HG03066 (cell line): ENCODE measurements around the gene PLCB1.

Experiments used
- ATAC-seq: cut with Tn5 transposase; IDR thresholded peaks from one replicate; pipeline ENCODE4 v1.9.1; 2021; ENCODE audit warnings: low read depth; ENCODE audit not compliant: unreplicated experiment

PLCB1 gene

DNA sequence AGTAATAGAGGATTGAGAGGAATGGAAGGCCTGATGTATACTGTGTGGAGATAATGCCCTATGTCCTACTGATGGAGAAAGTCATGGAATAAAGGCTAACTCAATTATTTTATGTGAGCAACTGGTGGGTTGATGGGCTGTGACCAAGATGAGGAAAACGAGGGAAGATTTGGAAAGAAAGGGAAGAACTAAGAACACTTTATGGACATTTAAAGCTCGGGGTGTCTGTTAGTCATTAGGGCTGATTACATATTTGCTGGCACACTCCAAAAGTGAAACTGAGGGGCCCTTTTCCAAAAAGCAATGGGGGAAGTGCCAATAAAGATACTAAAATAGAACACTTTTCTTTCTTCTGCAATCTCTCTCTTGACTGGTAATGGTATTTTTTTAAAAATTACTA lies 439.5 kb downstream of the PLCB1 start:
- no peak for ATAC-seq

DNA sequence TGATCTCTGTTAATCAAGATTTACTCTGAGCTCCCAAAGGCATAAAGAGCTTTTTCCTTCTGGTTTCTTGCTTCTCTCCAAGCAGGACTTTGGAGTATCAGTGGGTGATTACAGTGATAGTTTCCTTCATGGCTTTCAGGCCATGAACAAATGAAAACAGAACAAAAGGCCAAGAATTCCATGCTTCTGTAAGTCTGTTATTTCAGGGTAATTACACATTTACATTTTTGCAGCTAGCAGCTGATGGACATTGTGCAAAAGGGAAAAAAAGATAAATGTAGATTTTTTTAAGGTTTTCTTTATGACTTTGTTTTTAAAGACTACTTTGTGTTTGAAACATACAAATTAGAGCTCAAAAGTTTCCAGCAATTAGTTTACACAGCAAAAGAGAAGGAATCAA lies 441.6 kb downstream of the PLCB1 start:
- no peak for ATAC-seq

DNA sequence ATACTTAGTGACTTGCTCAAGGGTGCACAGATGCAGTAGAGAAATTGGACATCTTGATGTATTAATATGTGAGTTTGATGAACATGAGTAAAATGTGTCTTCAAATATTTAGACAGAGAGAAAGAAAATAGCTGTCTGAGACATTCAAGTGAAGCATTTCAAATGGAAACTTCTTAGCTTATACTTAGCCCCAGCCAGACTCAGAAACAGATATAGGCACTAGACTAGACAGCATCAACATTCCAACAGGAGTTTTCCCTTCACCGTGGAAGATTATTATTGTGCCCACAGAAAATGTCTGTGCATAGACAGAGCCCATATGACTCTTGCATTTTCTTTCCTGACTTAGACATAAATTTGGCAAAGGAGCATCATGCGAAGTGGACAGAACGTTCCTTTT lies 443.0 kb downstream of the PLCB1 start:
- no peak for ATAC-seq

DNA sequence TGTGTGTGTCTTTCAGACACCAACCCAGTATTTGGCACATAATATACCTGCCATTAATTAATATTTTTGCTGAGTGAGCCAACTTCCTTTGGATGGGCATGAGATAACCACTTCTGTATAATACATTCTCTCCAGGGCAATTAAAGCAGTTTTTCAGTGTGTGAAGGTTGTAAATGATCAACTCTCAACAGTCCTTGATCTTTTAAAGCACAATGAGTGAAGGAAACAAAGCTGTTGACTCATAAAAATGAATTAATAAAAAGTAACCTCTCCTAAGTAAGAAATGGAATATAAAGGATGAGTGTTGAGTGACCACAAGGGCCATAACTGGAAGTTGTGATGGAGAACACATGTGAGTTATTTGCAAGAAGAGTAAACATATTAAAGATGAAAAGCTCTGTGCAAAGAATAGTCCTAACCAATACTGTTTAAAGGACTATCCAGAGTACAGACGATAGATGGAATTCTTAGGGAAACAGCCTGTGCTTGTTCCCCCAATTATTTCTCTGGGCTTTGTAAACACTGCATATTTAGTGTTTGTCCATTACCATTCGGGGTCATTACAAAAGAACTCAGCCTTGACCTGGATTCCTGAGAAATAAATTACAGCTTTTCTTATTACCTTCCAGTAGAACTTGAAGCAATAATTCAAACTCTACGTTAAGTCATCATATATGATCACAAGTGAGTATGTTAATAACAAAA lies 446.2 kb downstream of the PLCB1 start:
- no peak for ATAC-seq

DNA sequence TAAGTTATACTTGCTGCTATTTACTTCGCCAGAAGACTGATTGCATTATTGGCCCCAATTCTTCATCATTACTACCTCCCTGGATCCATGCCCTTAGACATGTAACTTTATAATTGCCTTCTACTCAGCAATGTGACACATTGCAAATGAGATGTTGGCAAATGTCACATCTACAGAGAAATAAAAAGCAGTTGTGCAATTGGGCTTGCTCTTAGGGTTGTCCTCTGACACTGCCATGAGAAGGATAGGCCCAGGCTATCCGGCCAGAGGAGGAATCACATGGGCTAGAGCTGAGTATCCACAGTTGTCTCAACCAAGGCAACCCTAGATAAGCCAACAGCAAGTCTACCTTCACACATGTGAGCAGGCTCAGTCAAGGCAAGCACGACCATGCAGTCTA lies 447.0 kb downstream of the PLCB1 start:
- ATAC-seq = no peak

DNA sequence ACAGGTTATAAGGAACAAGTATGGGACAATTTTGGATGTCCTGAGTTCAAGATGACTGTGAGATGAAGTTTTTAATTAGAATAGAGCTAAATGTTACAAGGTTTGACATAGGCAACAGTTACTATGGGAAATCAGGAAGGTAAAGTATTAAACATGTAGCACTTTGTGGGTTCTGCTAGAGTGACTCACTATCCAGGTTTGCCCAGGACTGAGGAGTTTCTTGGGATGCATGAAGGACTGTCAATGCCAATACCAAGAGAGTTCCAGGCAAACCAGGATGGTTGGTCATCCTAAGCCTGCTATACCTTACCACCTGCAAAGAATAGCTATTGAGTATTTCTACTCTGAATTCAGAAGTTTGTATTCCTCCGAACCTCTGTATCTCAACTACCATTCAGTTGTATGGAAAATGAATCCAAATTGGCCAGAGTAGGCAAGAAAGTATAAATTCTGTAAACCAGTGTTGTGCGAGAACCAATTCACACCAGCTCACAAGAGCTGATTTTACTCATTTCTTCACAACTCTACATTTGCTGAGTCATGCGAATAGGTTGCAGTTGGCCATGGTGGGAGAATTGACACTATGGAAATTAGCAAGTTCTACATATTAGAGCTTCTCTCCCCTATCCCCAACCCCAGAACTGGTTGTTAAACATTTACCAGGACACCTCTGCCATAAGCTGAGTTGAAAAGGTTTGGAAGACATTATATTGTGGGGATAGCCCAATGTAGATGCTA lies 449.5 kb downstream of the PLCB1 start:
- no peak for ATAC-seq

DNA sequence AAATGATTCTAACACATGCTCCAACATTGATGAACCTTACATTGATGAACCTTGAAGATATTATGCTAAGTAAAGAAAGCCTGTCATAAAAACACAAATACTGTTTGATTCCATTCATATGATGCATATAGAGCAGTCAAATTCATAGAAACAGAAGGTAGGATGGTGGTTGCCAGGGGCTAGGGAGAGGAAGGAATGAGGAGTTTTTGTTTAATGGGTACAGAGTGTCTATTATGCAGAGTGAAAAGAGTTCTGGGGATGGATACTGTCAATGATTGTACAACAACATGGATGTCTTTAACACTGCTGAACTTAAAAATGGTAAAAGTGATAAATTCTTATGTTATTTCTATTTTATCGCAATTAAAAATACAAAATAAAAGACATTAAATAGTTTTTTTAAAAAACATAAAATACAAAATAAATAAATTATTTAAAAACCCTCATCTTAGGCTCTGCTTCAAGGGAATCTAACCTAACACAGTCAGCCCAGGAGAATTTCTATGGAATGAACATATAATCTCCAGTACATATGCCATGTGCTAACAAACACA lies 451.0 kb downstream of the PLCB1 start:
- no peak for ATAC-seq

DNA sequence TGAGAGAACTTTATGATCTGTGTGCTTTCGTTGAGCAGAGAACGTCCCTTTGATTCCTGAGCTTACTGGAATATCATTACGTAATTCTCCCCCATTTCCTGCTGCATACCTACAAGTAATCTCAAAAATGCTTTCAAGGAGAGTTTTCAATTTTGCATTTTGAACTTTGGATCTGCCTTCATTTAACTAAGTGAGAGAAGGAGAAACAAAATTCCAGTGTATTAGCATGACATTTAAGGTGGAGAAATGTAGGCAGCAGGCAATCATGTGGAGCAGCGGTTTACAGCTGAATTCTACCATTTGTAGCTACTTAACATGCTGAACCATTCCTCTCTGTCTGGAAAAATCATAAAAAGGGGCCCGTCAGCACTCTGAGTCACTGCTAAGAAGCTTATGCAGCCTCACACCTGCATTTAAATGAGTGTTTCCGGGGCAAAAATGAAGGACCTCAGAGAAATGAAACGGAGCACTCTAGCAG lies 451.5 kb downstream of the PLCB1 start:
- no peak for ATAC-seq

DNA sequence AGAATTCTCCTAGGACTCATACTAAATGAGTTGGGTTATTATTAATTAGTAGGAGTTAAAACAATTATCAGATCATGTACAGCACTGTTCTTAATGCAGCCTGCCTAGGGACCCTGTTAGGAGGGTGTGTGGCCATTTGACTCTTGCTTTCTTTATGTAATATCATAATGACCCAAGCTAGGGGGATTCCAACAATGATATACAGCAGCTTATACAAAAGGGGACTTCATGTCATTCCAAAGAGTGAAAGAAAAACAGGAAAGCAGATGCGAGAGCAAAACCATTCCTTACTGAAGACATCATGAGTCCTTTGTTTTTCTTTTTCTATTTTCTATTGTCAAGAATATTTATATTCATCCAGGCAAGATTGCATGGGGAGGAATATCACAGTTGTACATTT lies 455.2 kb downstream of the PLCB1 start:
- no peak for ATAC-seq

DNA sequence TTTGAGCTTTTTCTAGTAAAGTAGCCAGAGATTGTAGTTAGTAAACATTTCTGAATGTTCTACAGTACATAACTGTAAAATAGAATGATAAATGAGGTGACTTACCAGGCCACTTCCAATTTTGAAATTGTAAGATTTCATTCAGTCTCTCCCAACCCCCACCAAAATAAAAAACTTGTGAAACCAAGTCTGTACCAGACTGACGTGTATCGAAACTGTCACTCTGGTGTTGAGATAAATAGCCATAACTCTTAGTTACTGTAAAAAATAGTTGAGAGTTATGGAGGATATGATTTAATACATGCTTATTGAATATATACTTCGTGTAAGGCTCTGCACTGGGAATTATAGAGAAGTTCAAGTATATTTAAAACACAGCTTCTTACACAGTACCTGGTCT lies 455.7 kb downstream of the PLCB1 start:
- ATAC-seq = no peak

DNA sequence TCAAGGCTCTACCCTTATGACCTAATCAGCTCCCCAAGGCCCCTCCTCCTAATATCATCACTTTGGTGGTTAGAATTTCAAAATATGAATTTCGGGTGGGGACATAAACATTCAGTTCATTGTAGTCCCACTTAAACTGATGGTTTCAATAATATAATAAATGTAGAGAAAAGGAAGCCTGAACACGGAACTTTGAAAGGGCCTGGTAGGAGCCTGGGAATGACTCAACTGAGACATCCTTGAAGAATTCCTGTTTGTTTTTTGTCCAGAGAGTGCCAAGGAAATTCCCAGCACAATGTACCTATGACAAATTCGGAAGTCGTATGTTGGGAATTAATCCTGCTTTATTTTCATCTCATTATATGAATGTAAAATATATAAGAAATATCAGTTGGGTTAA lies 457.9 kb downstream of the PLCB1 start:
- no peak for ATAC-seq

DNA sequence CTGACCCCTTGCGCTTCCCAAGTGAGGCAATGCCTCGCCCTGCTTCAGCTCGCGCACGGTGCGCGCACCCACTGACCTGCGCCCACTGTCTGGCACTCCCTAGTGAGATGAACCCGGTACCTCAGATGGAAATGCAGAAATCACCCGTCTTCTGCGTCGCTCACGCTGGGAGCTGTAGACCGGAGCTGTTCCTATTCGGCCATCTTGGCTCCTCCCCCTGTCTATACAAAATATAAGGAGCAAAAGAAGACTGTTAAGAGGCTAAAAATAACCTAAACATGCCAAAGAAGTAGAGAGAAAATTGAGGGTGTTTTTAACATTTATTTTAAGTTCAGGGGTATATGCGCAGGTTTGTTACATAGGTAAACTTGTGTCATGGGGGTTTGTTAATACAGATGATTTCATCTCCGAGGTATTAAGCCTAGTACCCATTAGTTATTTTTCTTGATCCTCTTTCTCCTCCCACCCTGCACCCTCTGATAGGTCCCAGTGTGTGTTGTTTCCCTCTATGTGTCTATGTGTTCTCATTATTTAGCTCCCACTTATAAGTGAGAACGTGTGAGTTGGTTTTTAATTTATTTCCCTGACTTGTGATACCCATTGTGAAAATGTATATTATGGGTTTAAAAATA lies 469.0 kb downstream of the PLCB1 start:
- ATAC-seq = peak; percentile 3

DNA sequence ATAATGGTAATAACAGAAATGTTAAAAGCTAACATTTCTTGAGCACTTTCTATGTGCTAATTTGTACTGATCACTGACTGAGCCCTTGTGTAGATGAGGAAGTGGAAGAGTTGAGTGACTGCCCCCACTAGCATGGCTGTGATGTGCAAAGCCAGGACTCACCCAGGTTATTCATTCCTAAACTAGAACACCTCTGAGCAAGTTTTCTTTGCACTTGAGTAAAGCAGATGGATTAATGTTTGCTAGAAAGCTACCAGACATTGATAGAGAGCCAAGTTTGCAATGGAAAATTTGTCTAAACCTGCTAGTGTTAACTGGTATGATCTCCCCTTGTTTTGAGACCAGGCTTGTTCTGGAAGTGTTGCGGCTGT lies 469.5 kb downstream of the PLCB1 start:
- peak; percentile 87 for ATAC-seq

DNA sequence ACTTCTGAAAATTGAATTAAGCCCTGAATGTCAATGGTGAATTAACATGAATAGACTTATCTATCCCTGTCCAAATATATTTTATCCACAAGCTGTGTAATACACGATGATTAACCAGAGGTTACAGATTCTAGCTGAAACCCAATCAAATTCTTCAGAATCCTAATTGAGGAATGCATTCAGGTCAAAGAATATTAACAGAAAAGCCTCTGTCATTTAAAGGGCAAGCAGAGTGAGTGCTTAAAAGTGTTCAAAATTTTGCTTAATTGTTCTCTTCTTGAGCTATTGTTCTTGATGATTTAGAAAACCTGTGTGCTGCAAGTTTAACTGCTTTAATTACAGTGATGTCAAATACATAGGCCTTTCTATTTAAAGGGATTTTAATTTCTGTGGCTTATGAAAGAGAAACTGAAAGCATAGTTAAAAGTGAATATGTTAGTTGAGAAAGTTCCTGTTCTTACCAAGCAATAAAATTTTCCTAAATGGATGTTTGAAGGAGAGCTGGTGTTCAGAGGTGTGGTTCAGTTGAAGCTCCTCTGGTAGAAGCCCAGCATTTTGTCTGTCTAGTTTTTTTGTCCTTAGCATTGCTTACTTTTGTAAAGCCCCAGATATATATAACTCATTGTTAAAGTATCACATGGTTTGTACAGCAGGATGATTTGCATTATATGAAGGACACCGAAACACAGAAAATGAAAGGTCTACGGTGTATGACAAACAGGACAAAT lies 470.5 kb downstream of the PLCB1 start:
- peak; percentile 67 for ATAC-seq

DNA sequence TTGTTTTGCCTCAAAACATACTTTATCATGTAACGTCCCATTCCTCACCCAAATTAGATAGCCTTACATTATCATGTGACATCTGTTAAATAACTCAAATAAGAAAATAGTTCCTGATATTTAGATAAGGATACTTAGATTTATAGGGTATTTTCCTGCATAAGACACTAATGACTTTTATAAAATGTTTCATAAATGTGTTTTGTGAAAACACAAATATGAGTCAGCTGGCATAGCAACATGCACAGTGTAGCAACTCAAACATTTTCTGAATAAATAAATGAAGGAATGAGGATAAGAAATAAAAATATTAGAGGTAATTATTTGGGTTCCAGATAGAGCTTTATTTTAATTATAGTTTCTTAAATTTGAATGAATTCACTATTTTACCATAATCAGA lies 476.4 kb downstream of the PLCB1 start:
- no peak for ATAC-seq

DNA sequence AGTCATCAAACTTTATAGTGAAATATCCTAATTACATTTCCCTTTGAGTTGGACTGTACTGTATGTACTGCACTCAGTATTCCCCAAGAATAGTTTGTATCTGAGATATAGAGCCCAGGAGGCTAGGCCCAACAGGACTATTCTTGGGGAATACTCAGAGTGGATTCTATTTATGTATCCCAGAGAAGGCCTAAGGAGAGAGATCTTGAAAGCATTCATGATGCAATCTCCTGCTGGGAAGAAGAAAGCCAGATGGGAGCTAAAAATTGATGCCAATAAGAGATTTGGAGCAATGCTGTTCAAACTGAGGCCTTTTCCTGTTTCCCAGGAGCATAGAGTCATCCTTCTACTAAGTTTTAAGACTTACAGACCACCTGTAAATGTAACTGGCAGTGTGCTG lies 484.7 kb downstream of the PLCB1 start:
- ATAC-seq = no peak

DNA sequence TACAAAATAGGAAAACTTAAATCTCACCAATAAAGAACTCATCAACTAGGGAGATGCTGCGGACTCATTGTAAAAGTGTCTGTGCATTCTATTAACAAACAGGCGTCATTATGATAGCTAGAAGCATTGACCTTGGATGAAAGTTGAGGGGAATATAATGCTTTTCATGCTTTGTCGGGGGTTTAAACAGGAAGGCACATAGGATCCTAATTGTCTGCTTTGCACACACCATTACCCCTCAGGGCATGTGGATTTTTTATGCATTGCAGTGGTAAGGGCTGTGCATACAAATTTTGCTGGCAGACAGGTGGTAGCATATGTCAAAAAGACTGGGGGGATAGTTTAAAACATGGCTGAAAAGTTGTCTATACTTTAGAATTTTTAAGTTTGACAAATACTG lies 488.9 kb downstream of the PLCB1 start:
- no peak for ATAC-seq

DNA sequence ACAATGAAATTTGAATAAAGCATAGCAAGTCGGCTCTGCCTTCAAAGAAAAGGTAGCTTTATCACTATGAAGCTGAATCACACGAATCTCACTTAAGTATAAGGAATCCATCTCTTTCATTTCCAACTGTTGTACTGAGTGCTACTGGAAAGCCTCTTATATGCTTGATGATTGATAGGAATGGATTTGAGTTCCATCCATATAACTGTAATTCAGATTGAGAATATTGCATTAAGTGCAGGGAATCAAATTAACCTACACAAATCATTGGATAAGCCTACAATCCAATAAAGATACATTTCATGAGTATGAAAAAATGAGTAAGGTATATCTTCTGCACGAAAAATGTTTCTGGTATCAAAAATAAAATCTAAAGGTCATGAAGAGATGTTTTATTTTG lies 492.0 kb downstream of the PLCB1 start:
- ATAC-seq = no peak

DNA sequence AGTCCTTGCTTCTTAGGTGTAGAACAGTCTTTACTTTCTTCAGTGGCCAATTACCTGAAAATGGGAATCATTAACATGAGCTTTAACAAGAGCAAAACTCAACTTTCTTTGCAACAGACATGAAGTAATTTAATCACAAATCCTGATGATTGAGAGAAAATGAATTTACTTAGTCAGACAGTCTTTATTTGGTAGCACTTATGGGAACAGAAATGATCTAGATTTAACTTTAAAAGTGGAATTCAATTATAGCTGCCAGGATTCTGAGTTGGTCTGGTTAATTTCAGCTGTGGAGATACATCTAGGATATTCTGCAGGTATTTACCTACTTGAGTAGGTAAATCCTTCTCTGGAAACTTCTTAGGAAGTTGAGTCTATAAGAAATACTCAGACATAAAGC lies 492.6 kb downstream of the PLCB1 start:
- no peak for ATAC-seq

DNA sequence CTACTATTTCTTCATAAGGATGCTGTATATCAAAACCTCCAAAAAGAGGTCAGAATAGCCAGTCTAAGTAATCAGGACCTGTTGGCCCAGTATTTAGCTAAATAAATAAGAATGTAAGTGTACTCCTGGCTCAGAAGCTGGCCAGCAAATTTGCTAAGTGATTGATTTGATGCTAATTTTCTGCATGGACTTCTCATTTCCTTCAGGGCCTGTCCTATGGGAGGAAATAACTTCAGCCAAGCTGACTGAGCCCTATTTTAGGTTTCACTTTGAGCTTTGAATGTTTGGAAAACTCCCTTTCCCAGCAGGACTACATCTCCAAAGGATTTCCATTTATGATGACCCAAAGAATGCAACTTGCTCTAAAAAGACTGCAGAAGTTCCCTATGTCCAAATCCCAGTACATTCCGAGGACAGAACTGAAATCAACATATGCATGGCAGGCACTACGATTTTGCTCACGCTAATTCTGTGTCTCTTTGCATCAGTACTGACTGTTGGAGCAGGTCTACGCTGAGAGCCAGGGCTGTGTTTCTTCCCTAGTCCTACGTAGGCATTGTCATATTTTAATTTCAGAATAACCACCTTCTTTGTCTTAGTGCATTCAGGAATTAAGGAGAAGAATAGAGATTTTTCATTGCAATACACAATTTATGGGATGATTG lies 495.4 kb downstream of the PLCB1 start:
- no peak for ATAC-seq
